HepG2 (cell line): ENCODE results near the gene CAMK1G. TPM values are rescaled to one million over a fixed set of nuclear protein-coding genes. Genes with fewer than 3 reads are reported as not detected.
A peak's percentile ranks its signal among the peaks of the same experiment; 100 is the strongest.

Source experiments
- ATAC-seq: fragments of 200-7000 bp; cut with Tn5 transposase; 3 replicates; pipeline ENCODE4 v1.9.1; 2020; ENCODE audit warnings: mild to moderate bottlenecking, moderate library complexity
- BruUV-seq: library from RNA; stranded (reverse); fragments of 400-500 nt; replicated peaks from 2 replicates; lab custom pipeline; 2021; lab: Mats Ljungman, UMichigan
- CTCF ChIA-PET: fragments of 300-600 bp; formaldehyde crosslinking; extraction: SDS; loops from one replicate; lab custom pipeline; 2021; ENCODE audit warnings: low total read pairs, inconsistent platforms, low intra/inter-chr PET ratio; lab: Yijun Ruan, JAX
- POLR2A ChIA-PET: fragments of 350-600 bp; sonication (Branson Sonifier 250); formaldehyde crosslinking; loops from one replicate; lab custom pipeline; 2020; ENCODE audit warnings: antibody characterized with exemption, inconsistent platforms; lab: Yijun Ruan, JAX
- DNase-seq: peaks from one replicate; pipeline ENCODE4 v3.0.0-alpha.2; 2015; ENCODE audit warnings: low spot score
- FAIRE-seq: peaks from 3 replicates; lab custom pipeline; 2011; peaks lifted over from hg19 to GRCh38; lab: Jason Lieb, UNC
- H2AFZ ChIP-seq: one replicate; pipeline ENCODE4 v1.6.1; 2011; ENCODE audit warnings: low read length, inconsistent platforms
- H3K27ac ChIP-seq: fragments of 300-600 bp; 3 replicates; pipeline ENCODE4 v1.8.0; 2011; ENCODE audit warnings: mixed run types, mild to moderate bottlenecking, mixed read lengths, low read length, inconsistent platforms; ENCODE audit not compliant: insufficient read depth; ENCODE audit errors: extremely low read length
- H3K27me3 ChIP-seq, 2 experiments: fragments of 200-600 bp in 1 of 2; 2 replicates in 1 of 2; 3 replicates in 1 of 2; pipeline versions ENCODE4 v1.6.0 to v1.8.0; 2011; ENCODE audit warnings: low read length in 2 of 2, mild to moderate bottlenecking in 2 of 2, moderate library complexity in 2 of 2, inconsistent platforms in 1 of 2; ENCODE audit not compliant: insufficient read depth in 2 of 2, control insufficient read depth in 1 of 2
- H3K36me3 ChIP-seq, 2 experiments: fragments of 200-600 bp in 1 of 2; replicated peaks in 1 of 2; 2 replicates in 1 of 2; 3 replicates in 1 of 2; pipeline versions ENCODE4 v1.5.1 to v1.8.0; 2011; ENCODE audit warnings: low read length in 2 of 2, inconsistent platforms in 1 of 2; ENCODE audit not compliant: insufficient read depth in 2 of 2, control insufficient read depth in 1 of 2
- H3K4me1 ChIP-seq: 2 replicates; pipeline ENCODE4 v1.5.1; 2012; ENCODE audit warnings: low read length, inconsistent platforms; ENCODE audit not compliant: insufficient read depth
- H3K4me2 ChIP-seq: 2 replicates; pipeline ENCODE4 v1.6.0; 2011; ENCODE audit warnings: low read depth, low read length, inconsistent platforms
- H3K4me3 ChIP-seq, 3 experiments: fragments of 200-600 bp in 1 of 3; sonication (generic), shearing (Covaris generic) in 1 of 3; replicated peaks in 1 of 3; 2 replicates each; pipeline ENCODE4 v1.5.1; 2011 to 2016; ENCODE audit warnings: low read length in 3 of 3, inconsistent platforms in 2 of 3, low read depth in 2 of 3, mild to moderate bottlenecking in 2 of 3, control low read depth in 1 of 3, mixed read lengths in 1 of 3; ENCODE audit not compliant: insufficient read depth in 1 of 3
- H3K79me2 ChIP-seq: one replicate; pipeline ENCODE4 v1.6.1; 2011; ENCODE audit warnings: low read length, inconsistent platforms; ENCODE audit not compliant: insufficient read depth
- H3K9ac ChIP-seq: 2 replicates; pipeline ENCODE4 v1.6.0; 2011; ENCODE audit warnings: mild to moderate bottlenecking, low read depth, low read length, inconsistent platforms; ENCODE audit not compliant: insufficient read depth
- H3K9me3 ChIP-seq: 2 replicates; pipeline ENCODE4 v1.5.1; 2012; ENCODE audit warnings: mild to moderate bottlenecking, low read length
- H4K20me1 ChIP-seq: 2 replicates; pipeline ENCODE4 v1.6.0; 2011; ENCODE audit warnings: inconsistent platforms, mild to moderate bottlenecking, low read length, moderate library complexity; ENCODE audit not compliant: insufficient read depth
- CENPT ChIP-seq: sonication (generic); formaldehyde crosslinking; IDR thresholded peaks from 2 replicates; pipeline ENCODE4 v1.8.0; 2022; ENCODE audit warnings: low read depth, mild to moderate bottlenecking, moderate library complexity, missing genetic modification reagents
- TRIM24 ChIP-seq: sonication (generic); formaldehyde crosslinking; IDR thresholded peaks from 2 replicates; pipeline ENCODE4 v1.8.0; 2022; ENCODE audit warnings: mild to moderate bottlenecking, missing genetic modification reagents
- U2AF2 ChIP-seq: fragments of 200-400 bp; formaldehyde crosslinking; IDR thresholded peaks from 2 replicates; pipeline ENCODE4 v1.6.1; 2017; ENCODE audit warnings: low read depth, mild to moderate bottlenecking, low read length
- YY1 ChIP-seq: IDR thresholded peaks from 2 replicates; pipeline ENCODE4 v1.6.1; 2011; ENCODE audit warnings: low read length, low read depth, moderate library complexity, mild to moderate bottlenecking; ENCODE audit not compliant: insufficient read depth, insufficient replicate concordance
- ZNF160 ChIP-seq: sonication (generic); formaldehyde crosslinking; IDR thresholded peaks from 2 replicates; pipeline ENCODE4 v1.8.0; 2022; ENCODE audit warnings: mild to moderate bottlenecking, inconsistent platforms, missing genetic modification reagents
- WGBS: methylation state at CpG from one replicate; pipeline ENCODE4 v1.1.6; 2017; ENCODE audit warnings: low lambda C conversion rate; 5-methylcytosine and 5-hydroxymethylcytosine counted together
- in situ Hi-C: cut with HindIII; loops from 2 replicates; pipeline ENCODE4 v1.10.0; 2017; ENCODE audit warnings: low pct_unique_long_range_greater_than_20kb; ENCODE audit not compliant: extremely low pct_ligation_motif_present
- intact Hi-C: fragments of 100-400 bp; cut with micrococcal nuclease; formaldehyde crosslinking; loops from one replicate; pipeline ENCODE4 v1.10.0; 2022; ENCODE audit not compliant: unreplicated experiment
- polyA plus RNA-seq, 8 experiments: library from polyadenylated mRNA; depleted of rRNA in 3 of 8; stranded (reverse) in 7 of 8; unstranded in 1 of 8; fragments of >200 nt; fragmentation: Illumina TruSeq in 4 of 8; extraction: Trizol in 4 of 8; gene quantifications; 2 replicates each; pipeline versions ENCODE4 v1.2.1 to v1.2.3, GENCODE V29; 2011 to 2016; ENCODE audit warnings: low read depth in 4 of 8, missing spikeins in 1 of 8, mixed read lengths in 1 of 8; ENCODE audit not compliant: insufficient read depth in 1 of 8
- total RNA-seq, 5 experiments: library from RNA; depleted of rRNA; stranded (reverse); fragments of >200 nt; fragmentation: Illumina TruSeq; extraction: Trizol; gene quantifications; 2 replicates each; pipeline ENCODE4 v1.2.3, GENCODE V29; 2016; ENCODE audit warnings: low read depth in 1 of 5
- TF ChIP-seq, protein P1 (sequence below): sonication (generic); formaldehyde crosslinking; IDR thresholded peaks from 2 replicates; pipeline ENCODE4 v1.4.0; 2020; ENCODE audit warnings: mild to moderate bottlenecking, missing genetic modification reagents
- TF ChIP-seq, protein P2 (sequence below): IDR thresholded peaks from 2 replicates; pipeline ENCODE4 v1.6.1; 2018; ENCODE audit warnings: missing genetic modification reagents

CAMK1G gene
- total and polyA plus RNA-seq, 2 of the 13 experiments (the other 11 are each of a cell fraction or from before 2014, with no cell fraction given): not detected

DNA sequence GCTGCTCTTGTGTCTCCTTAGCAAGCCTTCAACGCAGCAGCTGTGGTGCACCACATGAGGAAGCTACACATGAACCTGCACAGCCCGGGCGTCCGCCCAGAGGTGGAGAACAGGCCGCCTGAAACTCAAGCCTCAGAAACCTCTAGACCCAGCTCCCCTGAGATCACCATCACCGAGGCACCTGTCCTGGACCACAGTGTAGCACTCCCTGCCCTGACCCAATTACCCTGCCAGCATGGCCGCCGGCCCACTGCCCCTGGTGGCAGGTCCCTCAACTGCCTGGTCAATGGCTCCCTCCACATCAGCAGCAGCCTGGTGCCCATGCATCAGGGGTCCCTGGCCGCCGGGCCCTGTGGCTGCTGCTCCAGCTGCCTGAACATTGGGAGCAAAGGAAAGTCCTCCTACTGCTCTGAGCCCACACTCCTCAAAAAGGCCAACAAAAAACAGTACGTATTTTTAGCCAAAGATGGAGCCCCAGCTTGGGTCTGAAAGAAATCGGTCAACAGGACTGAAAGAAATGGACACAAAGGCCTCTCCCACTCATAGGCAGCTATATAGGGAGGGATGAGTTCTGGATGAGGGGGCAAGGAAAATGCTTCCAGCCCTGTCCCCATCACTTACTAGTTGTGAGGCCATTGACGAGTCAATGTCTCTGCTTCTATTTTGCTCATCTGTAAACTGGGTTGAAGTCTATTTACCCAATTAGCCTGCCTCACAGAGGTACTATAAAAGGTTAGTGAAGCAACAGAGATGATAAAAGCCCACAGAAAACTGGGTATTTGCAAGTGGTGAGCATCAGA, 28.5 kb downstream of the CAMK1G start:
- Histone ChIP-seq H3K27me3 (no peaks in the 10 kb centered on the region), H3K79me2 (no peaks in the 10 kb centered on the region), H4K20me1 (no peaks in the 10 kb centered on the region), H3K4me1 (no peaks in the 10 kb centered on the region), H3K4me3 (no peak overlapping the region), H3K36me3 (no peaks in the 10 kb centered on the region), H3K4me2 (no peak overlapping the region), H3K9ac (no peak overlapping the region), H2AFZ (no peak overlapping the region), H3K27ac (no peak overlapping the region), H3K9me3 (no peaks in the 10 kb centered on the region)
- DNase-seq: no peak
- TF ChIP-seq, protein P1, sequence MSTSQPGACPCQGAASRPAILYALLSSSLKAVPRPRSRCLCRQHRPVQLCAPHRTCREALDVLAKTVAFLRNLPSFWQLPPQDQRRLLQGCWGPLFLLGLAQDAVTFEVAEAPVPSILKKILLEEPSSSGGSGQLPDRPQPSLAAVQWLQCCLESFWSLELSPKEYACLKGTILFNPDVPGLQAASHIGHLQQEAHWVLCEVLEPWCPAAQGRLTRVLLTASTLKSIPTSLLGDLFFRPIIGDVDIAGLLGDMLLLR: no peak
- TF ChIP-seq U2AF2 (no peak), ZNF160 (CRISPR knock-in tag) (no peak), YY1 (peak; percentile 17), CENPT (CRISPR knock-in tag) (no peak), TRIM24 (CRISPR knock-in tag) (no peak)
- TF ChIP-seq, protein P2, sequence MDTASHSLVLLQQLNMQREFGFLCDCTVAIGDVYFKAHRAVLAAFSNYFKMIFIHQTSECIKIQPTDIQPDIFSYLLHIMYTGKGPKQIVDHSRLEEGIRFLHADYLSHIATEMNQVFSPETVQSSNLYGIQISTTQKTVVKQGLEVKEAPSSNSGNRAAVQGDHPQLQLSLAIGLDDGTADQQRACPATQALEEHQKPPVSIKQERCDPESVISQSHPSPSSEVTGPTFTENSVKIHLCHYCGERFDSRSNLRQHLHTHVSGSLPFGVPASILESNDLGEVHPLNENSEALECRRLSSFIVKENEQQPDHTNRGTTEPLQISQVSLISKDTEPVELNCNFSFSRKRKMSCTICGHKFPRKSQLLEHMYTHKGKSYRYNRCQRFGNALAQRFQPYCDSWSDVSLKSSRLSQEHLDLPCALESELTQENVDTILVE: no peak
- CTCF ChIA-PET: no interaction called here
- 18% methylated on average over 6 of the region's 13 CpGs for WGBS
- no TSS peak for BruUV-seq
- intact Hi-C loops (no loop called here), in situ Hi-C loops (no loop called here)
- peak; percentile 71 for ATAC-seq
- FAIRE-seq: no peak
- POLR2A ChIA-PET: no interaction called here
